ENCODE results near the gene MEGF11.

DNA sequence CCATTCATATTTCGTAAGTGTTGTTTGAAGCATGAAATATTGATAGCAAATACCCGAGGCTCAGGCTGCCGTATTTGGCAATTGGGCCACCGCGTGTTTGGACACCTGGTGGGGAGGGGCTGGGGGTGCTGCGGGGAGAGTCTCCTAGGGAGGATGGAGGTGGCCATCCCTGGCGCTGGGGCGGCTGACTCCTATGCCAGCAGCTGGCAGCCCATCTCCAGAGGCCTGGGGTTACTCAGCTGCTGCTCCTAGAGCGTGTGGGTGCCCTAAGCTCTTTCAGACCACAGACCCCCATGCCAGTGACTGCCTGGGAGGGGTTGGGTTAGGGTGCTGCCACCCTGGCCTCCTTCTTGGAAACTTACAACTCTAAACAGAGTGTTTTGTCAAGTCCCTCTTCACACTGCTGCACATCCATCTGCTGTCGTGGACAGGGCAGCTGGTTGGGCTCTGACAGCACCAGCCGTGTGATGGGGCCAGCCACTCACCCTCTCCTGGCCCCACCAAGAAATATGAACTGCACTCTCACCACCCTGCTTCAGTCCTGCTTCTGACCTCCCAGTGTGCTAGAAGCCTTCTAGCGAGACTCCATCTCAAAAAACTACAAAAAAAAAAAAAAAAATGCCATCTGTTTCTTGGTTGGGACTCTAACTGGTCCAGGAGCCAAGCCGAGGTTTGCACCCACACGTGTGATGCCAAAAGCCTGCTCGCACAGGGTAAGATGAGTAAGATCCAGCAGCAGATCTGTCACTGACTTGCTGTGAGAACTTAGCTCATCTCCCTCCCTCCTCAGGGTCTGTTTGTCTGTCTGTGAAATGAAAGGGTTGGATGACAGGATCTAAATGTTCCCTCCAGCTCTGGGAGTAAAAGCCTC, 156.2 kb downstream of the MEGF11 start:
- TF ChIP-seq OVOL3 (tag by site-specific recombination; IDR thresholded peaks at IDR 0.05), result no peak
- no peak for TF ChIP-seq ZNF558 (tag by site-specific recombination; IDR thresholded peaks at IDR 0.05)
- TF ChIP-seq ZNF549 (tag by site-specific recombination; IDR thresholded peaks at IDR 0.05), result no peak
- TF ChIP-seq SP2 (tag by site-specific recombination; IDR thresholded peaks at IDR 0.05), result no peak
- TF ChIP-seq, protein P1, sequence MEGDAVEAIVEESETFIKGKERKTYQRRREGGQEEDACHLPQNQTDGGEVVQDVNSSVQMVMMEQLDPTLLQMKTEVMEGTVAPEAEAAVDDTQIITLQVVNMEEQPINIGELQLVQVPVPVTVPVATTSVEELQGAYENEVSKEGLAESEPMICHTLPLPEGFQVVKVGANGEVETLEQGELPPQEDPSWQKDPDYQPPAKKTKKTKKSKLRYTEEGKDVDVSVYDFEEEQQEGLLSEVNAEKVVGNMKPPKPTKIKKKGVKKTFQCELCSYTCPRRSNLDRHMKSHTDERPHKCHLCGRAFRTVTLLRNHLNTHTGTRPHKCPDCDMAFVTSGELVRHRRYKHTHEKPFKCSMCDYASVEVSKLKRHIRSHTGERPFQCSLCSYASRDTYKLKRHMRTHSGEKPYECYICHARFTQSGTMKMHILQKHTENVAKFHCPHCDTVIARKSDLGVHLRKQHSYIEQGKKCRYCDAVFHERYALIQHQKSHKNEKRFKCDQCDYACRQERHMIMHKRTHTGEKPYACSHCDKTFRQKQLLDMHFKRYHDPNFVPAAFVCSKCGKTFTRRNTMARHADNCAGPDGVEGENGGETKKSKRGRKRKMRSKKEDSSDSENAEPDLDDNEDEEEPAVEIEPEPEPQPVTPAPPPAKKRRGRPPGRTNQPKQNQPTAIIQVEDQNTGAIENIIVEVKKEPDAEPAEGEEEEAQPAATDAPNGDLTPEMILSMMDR (tag by site-specific recombination; IDR thresholded peaks at IDR 0.05), result no peak
- TF ChIP-seq ZNF114 (tag by site-specific recombination; IDR thresholded peaks at IDR 0.05), result no peak
- no peak for TF ChIP-seq PBX3 (CRISPR knock-in tag; IDR thresholded peaks at IDR 0.05)
- no peak for TF ChIP-seq ZNF585B (tag by site-specific recombination; IDR thresholded peaks at IDR 0.05)
- TF ChIP-seq ZNF76 (tag by site-specific recombination; IDR thresholded peaks at IDR 0.05; ENCODE audit: borderline replicate concordance, low read depth), result no peak
- no peak for TF ChIP-seq PRDM1 (tag by site-specific recombination; IDR thresholded peaks at IDR 0.05)
- TF ChIP-seq GLI4 (tag by site-specific recombination; IDR thresholded peaks at IDR 0.05), result no peak
- no peak for TF ChIP-seq REST (tag by site-specific recombination; IDR thresholded peaks at IDR 0.05)
